ENCODE data around the gene FOXK1.

The FOXK1 gene

GRCh38 chr7:4711634-4712033 lies 29.5 kb downstream of the FOXK1 start:
- Histone ChIP-seq H3K4me3 (ENCODE audit: low read depth, low read length) (no peak overlapping the region), H3K36me3 (peaks cover 5% of the 10 kb centered on the region; the same call in 1 of the 2 replicates), H3K9me3 (ENCODE audit: severe bottlenecking) (no peaks in the 10 kb centered on the region), H3K27ac (no peak overlapping the region), H3K27me3 (ENCODE audit: insufficient read depth, low read depth, severe bottlenecking) (no peaks in the 10 kb centered on the region)
- DNase-seq, result no peak
- no peak for TF ChIP-seq CTCF (IDR thresholded peaks at IDR 0.05; ENCODE audit: low read depth, low read length)

- DNase-seq, result peak; percentile 43
- Histone ChIP-seq H3K9me3 (ENCODE audit: severe bottlenecking) (no peaks in the 10 kb centered on the region), H3K4me3 (ENCODE audit: low read depth, low read length) (no peak overlapping the region), H3K27ac (peak overlapping the region; percentile 52), H3K36me3 (peaks cover 5% of the 10 kb centered on the region; the same call in 1 of the 2 replicates), H3K27me3 (ENCODE audit: insufficient read depth, low read depth, severe bottlenecking) (no peaks in the 10 kb centered on the region)
- TF ChIP-seq CTCF (IDR thresholded peaks at IDR 0.05; ENCODE audit: low read depth, low read length), result no peak
Measured at GRCh38 chr7:4712281-4713182, 30.4 kb downstream of the FOXK1 start.

- DNase-seq, result no peak
- Histone ChIP-seq H3K4me3 (ENCODE audit: low read depth, low read length) (no peak overlapping the region), H3K9me3 (ENCODE audit: severe bottlenecking) (no peaks in the 10 kb centered on the region), H3K27me3 (ENCODE audit: insufficient read depth, low read depth, severe bottlenecking) (no peaks in the 10 kb centered on the region), H3K27ac (no peak overlapping the region), H3K36me3 (peaks cover 8% of the 10 kb centered on the region)
- TF ChIP-seq CTCF (IDR thresholded peaks at IDR 0.05; ENCODE audit: low read depth, low read length), result no peak
Measured at GRCh38 chr7:4713183-4713784, 31.2 kb downstream of the FOXK1 start.

GRCh38 chr7:4714161-4714700 lies 32.1 kb downstream of the FOXK1 start:
- no peak for DNase-seq
- peaks cover 8% of the 10 kb centered on the region for H3K36me3 ChIP-seq
- no peaks in the 10 kb centered on the region for H3K9me3 ChIP-seq (ENCODE audit: severe bottlenecking)
- no peaks in the 10 kb centered on the region for H3K27me3 ChIP-seq (ENCODE audit: insufficient read depth, low read depth, severe bottlenecking)
- no peak overlapping the region for H3K27ac ChIP-seq
- H3K4me3 ChIP-seq (ENCODE audit: low read depth, low read length), result no peak overlapping the region
- TF ChIP-seq CTCF (IDR thresholded peaks at IDR 0.05; ENCODE audit: low read depth, low read length), result no peak

- Histone ChIP-seq H3K9me3 (ENCODE audit: severe bottlenecking) (no peaks in the 10 kb centered on the region), H3K36me3 (peaks cover 8% of the 10 kb centered on the region), H3K4me3 (ENCODE audit: low read depth, low read length) (no peak overlapping the region), H3K27ac (no peak overlapping the region), H3K27me3 (ENCODE audit: insufficient read depth, low read depth, severe bottlenecking) (no peaks in the 10 kb centered on the region)
- no peak for DNase-seq
- TF ChIP-seq CTCF (IDR thresholded peaks at IDR 0.05; ENCODE audit: low read depth, low read length), result no peak
Measured at GRCh38 chr7:4714767-4715409, 32.8 kb downstream of the FOXK1 start.
